ENCODE results near the gene RXFP1. TPM values are rescaled to one million over a fixed set of nuclear protein-coding genes. Genes with fewer than 3 reads are reported as not detected.

RXFP1 gene
- total RNA-seq, 1 donor: 17.8 TPM

DNA sequence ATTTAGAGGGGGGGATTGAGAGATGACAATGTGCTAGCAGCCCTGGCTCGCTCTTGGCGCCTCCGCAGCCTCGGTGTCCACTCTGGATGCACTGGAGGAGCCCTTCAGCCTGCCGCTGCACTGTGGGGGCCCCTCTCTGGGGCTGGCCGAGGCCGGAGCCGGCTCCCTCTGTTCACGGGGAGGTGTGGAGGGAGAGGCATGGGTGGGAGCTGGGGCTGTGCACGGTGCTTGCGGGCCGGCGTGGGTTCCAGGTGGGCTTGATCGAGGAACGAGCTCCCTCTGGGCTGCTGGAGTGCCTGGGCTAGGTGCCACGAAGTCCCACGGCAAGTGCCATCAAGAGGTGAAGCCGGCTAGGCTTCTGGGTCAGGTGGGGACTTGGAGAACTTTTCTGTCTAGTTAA is 143.1 kb downstream of the RXFP1 start:
- TF ChIP-seq, protein P1, sequence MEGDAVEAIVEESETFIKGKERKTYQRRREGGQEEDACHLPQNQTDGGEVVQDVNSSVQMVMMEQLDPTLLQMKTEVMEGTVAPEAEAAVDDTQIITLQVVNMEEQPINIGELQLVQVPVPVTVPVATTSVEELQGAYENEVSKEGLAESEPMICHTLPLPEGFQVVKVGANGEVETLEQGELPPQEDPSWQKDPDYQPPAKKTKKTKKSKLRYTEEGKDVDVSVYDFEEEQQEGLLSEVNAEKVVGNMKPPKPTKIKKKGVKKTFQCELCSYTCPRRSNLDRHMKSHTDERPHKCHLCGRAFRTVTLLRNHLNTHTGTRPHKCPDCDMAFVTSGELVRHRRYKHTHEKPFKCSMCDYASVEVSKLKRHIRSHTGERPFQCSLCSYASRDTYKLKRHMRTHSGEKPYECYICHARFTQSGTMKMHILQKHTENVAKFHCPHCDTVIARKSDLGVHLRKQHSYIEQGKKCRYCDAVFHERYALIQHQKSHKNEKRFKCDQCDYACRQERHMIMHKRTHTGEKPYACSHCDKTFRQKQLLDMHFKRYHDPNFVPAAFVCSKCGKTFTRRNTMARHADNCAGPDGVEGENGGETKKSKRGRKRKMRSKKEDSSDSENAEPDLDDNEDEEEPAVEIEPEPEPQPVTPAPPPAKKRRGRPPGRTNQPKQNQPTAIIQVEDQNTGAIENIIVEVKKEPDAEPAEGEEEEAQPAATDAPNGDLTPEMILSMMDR (IDR thresholded peaks at IDR 0.05; ENCODE audit: insufficient read depth, low read length): no peak
- H3K4me3 ChIP-seq (ENCODE audit: low read depth, low read length): no peak overlapping the region
- no peak for DNase-seq (ENCODE audit: low read depth)

DNA sequence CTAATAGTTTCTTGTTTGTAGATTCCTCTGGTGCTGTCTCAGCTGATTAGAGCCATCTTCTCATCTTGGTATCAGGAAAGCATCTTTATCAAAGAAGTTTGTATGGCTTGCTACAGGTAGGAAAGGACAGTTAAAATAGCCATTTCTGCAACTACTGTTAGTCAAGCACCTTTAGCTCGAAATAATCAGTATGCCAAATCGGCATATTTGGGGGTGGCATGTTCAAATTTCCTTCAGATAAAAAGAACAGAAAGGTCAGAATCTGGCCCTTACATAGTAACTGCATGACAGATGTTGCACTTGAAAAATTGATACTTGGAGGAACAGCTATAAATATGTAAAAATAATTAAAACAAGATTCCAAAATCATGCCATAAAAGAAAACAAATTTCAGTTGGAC is 145.2 kb downstream of the RXFP1 start:
- DNase-seq (ENCODE audit: low read depth): no peak
- H3K4me3 ChIP-seq (ENCODE audit: low read depth, low read length): no peak overlapping the region
- TF ChIP-seq, protein P1 (IDR thresholded peaks at IDR 0.05; ENCODE audit: insufficient read depth, low read length): no peak

DNA sequence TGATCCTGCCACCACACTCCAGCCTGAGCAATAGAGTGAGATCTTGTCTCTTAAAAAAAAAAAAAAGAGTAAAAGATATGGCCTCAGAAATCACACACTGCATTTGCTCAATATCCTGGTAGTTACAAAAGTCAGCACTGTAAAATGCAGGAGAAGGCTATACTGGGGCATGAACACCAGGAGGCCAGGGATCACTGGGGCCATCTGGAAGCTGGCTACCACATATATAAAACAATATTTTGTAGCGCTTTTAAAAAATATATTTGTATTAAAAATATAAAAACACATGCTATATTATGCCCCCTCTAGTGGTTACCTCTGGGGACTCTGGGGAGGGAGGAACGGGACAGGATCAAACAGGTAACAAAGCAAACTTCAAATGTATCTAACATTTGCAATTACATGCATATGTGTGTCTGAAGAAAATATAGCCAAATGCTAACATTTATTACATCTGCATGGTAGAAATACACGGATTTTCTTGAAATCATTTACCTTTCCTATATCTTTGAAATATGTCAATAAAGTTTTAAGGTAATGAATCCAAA is 146.0 kb downstream of the RXFP1 start:
- DNase-seq (ENCODE audit: low read depth): peak; percentile 7
- TF ChIP-seq, protein P1 (IDR thresholded peaks at IDR 0.05; ENCODE audit: insufficient read depth, low read length): peak; percentile 51
- H3K4me3 ChIP-seq (ENCODE audit: low read depth, low read length): no peak overlapping the region

DNA sequence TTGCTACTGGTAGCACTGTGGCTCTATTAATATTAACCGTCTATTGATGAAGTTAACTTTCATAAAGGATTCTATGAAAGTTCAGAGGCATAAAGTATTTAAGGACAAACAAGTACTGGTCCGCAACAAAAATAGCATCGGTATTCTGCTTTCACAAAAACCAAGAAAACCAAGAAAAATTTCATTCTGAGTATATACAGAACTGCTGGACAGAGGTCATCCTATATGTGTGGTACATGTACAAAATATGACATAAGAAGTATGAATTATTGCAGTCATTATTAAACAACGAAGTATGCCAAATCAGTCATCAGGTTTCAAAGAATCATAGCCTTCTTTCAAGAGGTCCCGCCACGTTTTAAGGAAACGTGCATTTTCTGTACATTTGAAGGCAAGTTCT is 147.6 kb downstream of the RXFP1 start:
- DNase-seq (ENCODE audit: low read depth): no peak
- H3K4me3 ChIP-seq (ENCODE audit: low read depth, low read length): no peak overlapping the region
- TF ChIP-seq, protein P1 (IDR thresholded peaks at IDR 0.05; ENCODE audit: insufficient read depth, low read length): no peak

DNA sequence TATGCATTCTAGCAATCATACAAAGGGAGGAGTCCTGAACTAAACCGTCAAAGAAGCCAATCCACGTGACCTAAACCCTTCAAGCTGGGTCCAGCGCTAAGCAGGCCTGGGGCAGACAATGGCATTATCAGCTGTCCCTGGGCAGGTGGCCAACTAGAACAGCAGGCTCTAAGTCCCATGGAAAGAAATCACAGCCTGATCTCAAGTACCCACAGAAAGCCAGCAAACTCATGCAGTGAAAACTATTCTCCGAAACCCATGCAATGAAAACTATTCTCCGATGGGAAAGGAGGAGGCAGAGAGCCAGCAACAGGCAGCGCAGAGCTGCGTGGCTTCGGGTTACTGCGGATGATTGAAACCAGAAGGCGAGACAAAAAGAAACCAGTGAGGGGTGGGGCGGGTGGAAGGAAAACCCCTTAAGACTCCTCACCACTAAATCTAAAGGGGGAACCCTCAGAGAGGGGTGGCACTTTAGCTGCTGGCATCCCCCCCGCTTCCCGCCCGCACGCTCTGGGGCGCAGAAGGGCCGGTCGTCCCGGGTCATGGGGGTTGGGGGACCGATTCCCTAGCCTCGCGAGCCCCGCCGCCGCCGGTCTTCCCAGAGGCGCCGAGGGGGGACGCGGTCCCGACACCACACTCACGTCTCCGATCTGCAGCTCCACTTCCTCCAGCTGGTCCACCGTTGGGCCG is 149.4 kb downstream of the RXFP1 start:
- TF ChIP-seq, protein P1 (IDR thresholded peaks at IDR 0.05; ENCODE audit: insufficient read depth, low read length): no peak
- H3K4me3 ChIP-seq (ENCODE audit: low read depth, low read length): peak overlapping the region; percentile 94
- peak; percentile 96 for DNase-seq (ENCODE audit: low read depth)

DNA sequence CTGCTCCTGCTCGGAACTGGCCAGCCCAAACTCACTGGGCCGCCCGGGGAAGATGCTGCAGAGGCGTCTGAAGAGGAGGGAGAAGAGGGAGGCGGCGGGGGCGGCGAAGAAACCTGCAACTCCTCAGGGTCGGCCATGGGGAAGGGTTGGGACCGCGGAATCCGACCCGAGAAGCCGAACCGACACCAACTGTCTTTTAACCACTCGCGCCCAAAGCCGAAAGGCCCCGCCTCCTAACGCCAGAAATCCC is 149.9 kb downstream of the RXFP1 start, which contains the start of gene C4orf46:
C4orf46 (minus strand) TSS at position 223 of the 250 bp plus-strand sequence; CDS start at position 137, 86 bp downstream.
- DNase-seq (ENCODE audit: low read depth): no peak
- TF ChIP-seq, protein P1 (IDR thresholded peaks at IDR 0.05; ENCODE audit: insufficient read depth, low read length): no peak
- peak within 1 kb of the TSS; percentile 94 for H3K4me3 ChIP-seq (ENCODE audit: low read depth, low read length)

Data from fibroblast of the aortic adventitia (primary cell).